ENCODE results near the gene KNCN. TPM values are rescaled to one million over a fixed set of nuclear protein-coding genes. Genes with fewer than 3 reads are reported as not detected.

Gene KNCN
- total and polyA plus RNA-seq, 5 donors from 2014 or later = not detected

DNA sequence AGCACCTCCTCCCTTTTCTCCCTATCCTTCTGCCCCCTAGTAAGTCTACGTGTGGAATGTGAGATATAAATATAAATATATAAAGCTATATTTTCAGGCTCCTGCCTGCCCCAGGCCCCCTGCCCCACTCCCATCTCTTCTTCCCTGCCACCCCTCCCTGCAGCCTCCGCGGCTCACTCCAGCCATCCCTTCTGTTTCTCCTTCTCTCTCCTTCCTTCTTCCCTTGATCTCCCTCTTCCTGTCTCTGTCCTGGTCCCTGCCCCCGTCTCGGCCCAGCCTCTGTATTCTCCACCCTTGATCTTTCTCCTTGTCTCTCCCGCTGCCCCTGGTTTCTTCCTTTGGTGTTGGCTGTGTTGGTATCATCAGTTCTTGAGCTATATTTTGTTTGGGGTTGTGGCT lies 38.7 kb downstream of the KNCN start:
- no peaks in the 10 kb centered on the region for H3K9me3 ChIP-seq (ENCODE audit: control insufficient read depth in 2 of 2, low read length in 2 of 2)
- H3K36me3 ChIP-seq (ENCODE audit: control insufficient read depth, insufficient read depth, low read length) = no peaks in the 10 kb centered on the region
- H3K4me3 Mint-ChIP-seq = peak overlapping the region in 1 of 4 donors; percentile 77
- H3K27ac ChIP-seq (ENCODE audit: insufficient read depth, low read length, poor library complexity, severe bottlenecking) = no peak overlapping the region
- ATAC-seq (ENCODE audit: low read depth in 2 of 2) (no peak), DNase-seq (no peak)
- H3K36me3 Mint-ChIP-seq = no peaks in the 10 kb centered on the region
- H3K27me3 Mint-ChIP-seq = peaks cover 43% of the 10 kb centered on the region
- H3K4me1 Mint-ChIP-seq = peaks cover 0 to 2% (median under 1%) of the 10 kb centered on the region in 4 donors
- no peak overlapping the region for H3K4me3 ChIP-seq (ENCODE audit: low read depth, low read length)
- H3K27ac Mint-ChIP-seq = no peak overlapping the region
- H3K27me3 ChIP-seq (ENCODE audit: control insufficient read depth, insufficient read depth, low read length) = no peaks in the 10 kb centered on the region
- peaks cover 0 to 1% (median 0%) of the 10 kb centered on the region in 7 donors for H3K9me3 Mint-ChIP-seq
- no peaks in the 10 kb centered on the region for H3K4me1 ChIP-seq (ENCODE audit: control insufficient read depth, insufficient read depth, low read length, poor library complexity, severe bottlenecking)

DNA sequence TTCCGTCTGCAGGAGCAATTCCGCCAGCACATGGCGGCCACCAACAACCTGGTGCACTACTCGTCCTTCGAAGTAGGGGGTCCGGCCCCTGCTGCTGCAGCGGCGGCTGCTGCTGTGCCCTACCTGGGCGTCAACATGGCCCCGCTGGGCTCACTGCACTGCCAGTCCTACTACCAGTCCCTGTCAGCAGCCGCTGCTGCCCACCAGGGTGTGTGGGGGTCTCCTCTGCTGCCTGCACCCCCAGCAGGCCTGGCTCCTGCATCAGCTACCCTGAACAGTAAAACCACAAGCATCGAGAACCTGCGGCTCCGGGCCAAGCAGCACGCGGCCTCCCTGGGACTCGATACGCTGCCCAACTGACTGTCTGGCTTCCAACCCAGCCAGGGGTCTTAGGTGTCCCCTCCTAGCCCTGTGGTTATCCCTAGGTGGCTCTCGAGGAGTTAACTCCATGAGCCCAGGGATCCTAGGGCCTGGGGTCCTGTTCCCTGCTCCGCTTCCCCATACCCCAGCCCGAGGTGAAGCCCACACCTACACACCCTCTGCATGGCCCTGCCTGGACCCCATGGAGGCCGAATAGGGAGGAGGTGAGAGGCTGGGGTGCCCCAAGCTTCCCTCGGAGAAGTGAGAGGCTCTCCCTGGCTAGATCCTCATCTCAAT lies 39.2 kb downstream of the KNCN start:
- Histone ChIP-seq H3K4me1 (ENCODE audit: control insufficient read depth, insufficient read depth, low read length, poor library complexity, severe bottlenecking) (no peaks in the 10 kb centered on the region), H3K36me3 (ENCODE audit: control insufficient read depth, insufficient read depth, low read length) (no peaks in the 10 kb centered on the region), H3K9me3 (ENCODE audit: control insufficient read depth in 2 of 2, low read length in 2 of 2) (no peaks in the 10 kb centered on the region), H3K27ac (ENCODE audit: insufficient read depth, low read length, poor library complexity, severe bottlenecking) (no peak overlapping the region), H3K27me3 (ENCODE audit: control insufficient read depth, insufficient read depth, low read length) (no peaks in the 10 kb centered on the region), H3K4me3 (ENCODE audit: low read depth, low read length) (no peak overlapping the region)
- no peak for ATAC-seq (ENCODE audit: low read depth in 2 of 2)
- no peak overlapping the region for H3K4me3 Mint-ChIP-seq
- peaks cover 0 to 2% (median under 1%) of the 10 kb centered on the region in 4 donors for H3K4me1 Mint-ChIP-seq
- no peak overlapping the region for H3K27ac Mint-ChIP-seq
- peaks cover 38% of the 10 kb centered on the region for H3K27me3 Mint-ChIP-seq
- no peak for DNase-seq
- H3K9me3 Mint-ChIP-seq = peaks cover 0 to 1% (median 0%) of the 10 kb centered on the region in 7 donors
- no peaks in the 10 kb centered on the region for H3K36me3 Mint-ChIP-seq

DNA sequence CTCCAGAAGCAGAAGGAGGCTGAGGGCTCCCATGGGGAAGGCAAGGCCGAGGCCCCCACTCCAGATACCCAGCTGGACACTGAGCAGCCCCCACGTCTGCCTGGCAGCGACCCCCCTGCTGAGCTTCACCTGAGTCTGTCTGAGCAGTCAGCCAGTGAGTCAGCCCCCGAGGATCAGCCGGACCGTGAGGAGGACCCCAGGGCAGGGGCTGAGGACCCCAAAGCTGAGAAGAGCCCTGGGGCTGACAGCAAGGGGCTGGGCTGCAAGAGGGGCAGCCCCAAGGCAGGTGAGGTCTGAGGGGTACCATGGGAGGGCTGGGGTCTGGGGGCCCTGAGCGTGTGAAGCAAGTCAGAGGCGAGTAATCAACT lies 40.5 kb downstream of the KNCN start:
- Mint-ChIP-seq H3K9me3 (peaks cover 0 to 1% (median 0%) of the 10 kb centered on the region in 7 donors), H3K4me1 (no peaks in the 10 kb centered on the region), H3K4me3 (no peak overlapping the region), H3K27me3 (peaks cover 28% of the 10 kb centered on the region), H3K27ac (no peak overlapping the region), H3K36me3 (no peaks in the 10 kb centered on the region)
- Histone ChIP-seq H3K27me3 (ENCODE audit: control insufficient read depth, insufficient read depth, low read length) (no peaks in the 10 kb centered on the region), H3K27ac (ENCODE audit: insufficient read depth, low read length, poor library complexity, severe bottlenecking) (no peak overlapping the region), H3K4me1 (ENCODE audit: control insufficient read depth, insufficient read depth, low read length, poor library complexity, severe bottlenecking) (no peaks in the 10 kb centered on the region), H3K9me3 (ENCODE audit: control insufficient read depth in 2 of 2, low read length in 2 of 2) (no peaks in the 10 kb centered on the region), H3K4me3 (ENCODE audit: low read depth, low read length) (no peak overlapping the region), H3K36me3 (ENCODE audit: control insufficient read depth, insufficient read depth, low read length) (no peaks in the 10 kb centered on the region)
- DNase-seq (no peak), ATAC-seq (ENCODE audit: low read depth in 2 of 2) (no peak)

DNA sequence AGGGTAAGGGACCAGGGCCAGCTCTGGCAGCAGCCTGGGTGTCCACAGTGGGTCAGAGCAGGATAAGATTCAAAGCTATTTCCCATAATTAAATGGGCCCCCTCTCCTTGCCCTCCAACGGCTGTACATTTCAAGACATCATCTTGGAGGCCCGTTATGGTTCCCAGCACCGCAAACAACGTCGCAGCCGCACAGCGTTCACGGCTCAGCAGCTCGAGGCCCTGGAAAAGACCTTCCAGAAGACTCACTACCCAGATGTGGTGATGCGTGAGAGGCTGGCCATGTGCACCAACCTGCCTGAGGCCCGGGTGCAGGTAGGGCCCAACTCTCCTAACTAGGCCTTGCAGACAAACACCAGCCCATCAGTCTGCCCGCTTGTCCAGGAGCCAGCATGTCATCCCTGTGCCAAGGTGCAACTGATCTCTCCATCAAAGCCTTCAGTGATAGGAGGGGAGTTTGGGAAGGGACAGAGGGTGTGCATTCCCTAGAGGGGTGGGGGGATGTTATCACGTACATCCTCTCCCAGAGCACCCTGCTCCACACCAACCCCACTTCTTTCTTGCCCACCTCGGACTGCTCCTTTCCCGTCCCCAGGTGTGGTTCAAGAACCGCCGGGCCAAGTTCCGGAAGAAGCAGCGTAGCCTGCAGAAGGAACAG lies 41.0 kb downstream of the KNCN start:
- Mint-ChIP-seq H3K27me3 (peaks cover 25% of the 10 kb centered on the region), H3K4me3 (no peak overlapping the region), H3K9me3 (peaks cover 0 to 1% (median 0%) of the 10 kb centered on the region in 7 donors), H3K36me3 (no peaks in the 10 kb centered on the region), H3K27ac (no peak overlapping the region), H3K4me1 (no peaks in the 10 kb centered on the region)
- Histone ChIP-seq H3K27ac (ENCODE audit: insufficient read depth, low read length, poor library complexity, severe bottlenecking) (no peak overlapping the region), H3K36me3 (ENCODE audit: control insufficient read depth, insufficient read depth, low read length) (no peaks in the 10 kb centered on the region), H3K4me3 (ENCODE audit: low read depth, low read length) (no peak overlapping the region), H3K27me3 (ENCODE audit: control insufficient read depth, insufficient read depth, low read length) (no peaks in the 10 kb centered on the region), H3K4me1 (ENCODE audit: control insufficient read depth, insufficient read depth, low read length, poor library complexity, severe bottlenecking) (no peaks in the 10 kb centered on the region), H3K9me3 (ENCODE audit: control insufficient read depth in 2 of 2, low read length in 2 of 2) (no peaks in the 10 kb centered on the region)
- DNase-seq (no peak), ATAC-seq (ENCODE audit: low read depth in 2 of 2) (no peak)

DNA sequence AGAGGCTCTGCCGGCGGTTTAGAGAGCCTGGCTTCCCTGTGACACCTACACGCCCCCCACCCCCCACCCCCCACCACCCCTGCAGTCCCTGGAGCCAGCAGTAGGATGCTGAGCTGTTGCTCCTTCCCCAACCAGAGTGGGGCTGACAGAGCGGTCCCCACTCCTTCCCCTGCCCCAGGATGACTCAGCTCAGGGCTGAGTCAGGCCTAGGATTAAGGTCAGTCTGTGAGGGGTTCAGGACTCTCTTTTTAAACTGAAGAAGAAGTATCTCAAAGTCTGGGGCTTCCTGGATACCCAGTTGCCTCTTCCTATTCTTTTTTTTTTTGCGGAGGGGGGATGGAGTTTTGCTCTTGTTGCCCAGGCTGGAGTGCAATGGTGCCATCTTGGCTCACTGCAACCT lies 42.7 kb downstream of the KNCN start:
- no peak for ATAC-seq (ENCODE audit: low read depth in 2 of 2)
- H3K9me3 Mint-ChIP-seq = no peaks in the 10 kb centered on the region

DNA sequence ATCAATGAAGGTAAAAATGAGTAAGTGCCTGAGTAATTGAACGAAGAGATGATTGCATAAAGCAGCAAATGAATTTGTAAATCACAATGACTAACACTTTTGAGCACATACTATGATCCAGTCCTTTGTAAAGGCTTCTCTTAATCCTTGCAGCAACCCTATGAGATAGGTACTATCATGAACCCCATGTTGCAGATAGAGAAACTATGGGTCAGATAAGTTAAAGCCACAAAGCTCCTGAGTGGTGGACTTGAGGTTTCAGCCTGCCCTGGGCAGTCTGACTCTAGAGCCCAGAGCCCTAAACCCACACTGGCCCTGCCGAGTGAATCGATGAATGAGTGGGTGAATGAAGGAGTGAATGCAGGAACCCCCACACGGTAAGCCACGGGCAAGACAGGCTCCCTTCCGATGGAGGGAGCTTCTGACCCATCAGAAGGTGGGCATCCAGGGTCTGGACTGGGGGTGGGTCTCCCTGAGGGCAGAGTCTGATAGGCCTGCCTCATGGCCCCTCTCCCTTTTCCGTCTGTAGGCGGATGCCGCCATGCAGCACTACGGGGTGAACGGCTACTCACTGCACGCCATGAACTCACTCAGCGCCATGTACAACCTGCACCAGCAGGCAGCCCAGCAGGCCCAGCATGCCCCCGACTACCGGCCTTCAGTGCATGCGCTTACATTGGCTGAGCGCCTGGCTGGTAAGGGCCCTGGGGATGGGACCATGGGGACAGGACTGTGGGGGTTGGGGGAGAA lies 44.8 kb downstream of the KNCN start:
- Mint-ChIP-seq H3K9me3 (peaks cover 0 to 2% (median 0%) of the 10 kb centered on the region in 7 donors), H3K36me3 (no peaks in the 10 kb centered on the region), H3K4me1 (no peaks in the 10 kb centered on the region), H3K27me3 (peaks cover 26% of the 10 kb centered on the region), H3K4me3 (no peak overlapping the region), H3K27ac (no peak overlapping the region)
- Histone ChIP-seq H3K27ac (ENCODE audit: insufficient read depth, low read length, poor library complexity, severe bottlenecking) (no peak overlapping the region), H3K27me3 (ENCODE audit: control insufficient read depth, insufficient read depth, low read length) (peaks cover 10% of the 10 kb centered on the region), H3K36me3 (ENCODE audit: control insufficient read depth, insufficient read depth, low read length) (no peaks in the 10 kb centered on the region), H3K9me3 (ENCODE audit: control insufficient read depth in 2 of 2, low read length in 2 of 2) (no peaks in the 10 kb centered on the region), H3K4me1 (ENCODE audit: control insufficient read depth, insufficient read depth, low read length, poor library complexity, severe bottlenecking) (no peaks in the 10 kb centered on the region), H3K4me3 (ENCODE audit: low read depth, low read length) (no peak overlapping the region)
- DNase-seq (no peak), ATAC-seq (ENCODE audit: low read depth in 2 of 2) (no peak)

More for the DNA sequence above, 42.7 kb downstream of the KNCN start:
- DNase-seq = no peak
- no peak overlapping the region for H3K27ac Mint-ChIP-seq
- Histone ChIP-seq H3K9me3 (ENCODE audit: control insufficient read depth in 2 of 2, low read length in 2 of 2) (no peaks in the 10 kb centered on the region), H3K27ac (ENCODE audit: insufficient read depth, low read length, poor library complexity, severe bottlenecking) (no peak overlapping the region), H3K27me3 (ENCODE audit: control insufficient read depth, insufficient read depth, low read length) (peaks cover 1% of the 10 kb centered on the region), H3K4me1 (ENCODE audit: control insufficient read depth, insufficient read depth, low read length, poor library complexity, severe bottlenecking) (no peaks in the 10 kb centered on the region), H3K4me3 (ENCODE audit: low read depth, low read length) (no peak overlapping the region), H3K36me3 (ENCODE audit: control insufficient read depth, insufficient read depth, low read length) (no peaks in the 10 kb centered on the region)
- peaks cover 20% of the 10 kb centered on the region for H3K27me3 Mint-ChIP-seq
- no peaks in the 10 kb centered on the region for H3K36me3 Mint-ChIP-seq
- H3K4me3 Mint-ChIP-seq = no peak overlapping the region
- no peaks in the 10 kb centered on the region for H3K4me1 Mint-ChIP-seq

DNA sequence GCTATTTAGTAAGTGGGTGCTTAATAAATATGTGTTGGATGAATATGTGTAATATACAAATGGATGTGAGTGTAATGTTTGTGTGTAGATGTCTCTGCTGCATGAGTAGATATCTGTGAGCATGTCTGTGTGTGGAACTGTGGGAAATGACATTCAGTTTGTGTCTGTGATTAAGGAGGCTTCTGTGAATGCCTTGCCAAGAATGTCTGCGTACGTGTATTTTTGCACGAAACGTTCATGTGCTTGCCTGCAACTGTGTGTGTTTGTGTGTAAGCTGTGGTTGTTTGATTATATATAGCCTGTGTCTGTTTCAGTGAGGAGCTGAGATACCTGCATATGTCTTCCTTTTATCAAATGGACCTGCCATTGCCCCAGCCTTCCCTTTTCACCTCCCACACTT lies 48.0 kb downstream of the KNCN start:
- ATAC-seq (ENCODE audit: low read depth in 2 of 2) (no peak), DNase-seq (no peak)
- Mint-ChIP-seq H3K4me3 (no peak overlapping the region), H3K9me3 (peaks cover 0 to 2% (median 0%) of the 10 kb centered on the region in 7 donors), H3K36me3 (no peaks in the 10 kb centered on the region), H3K27me3 (peaks cover 22% of the 10 kb centered on the region), H3K27ac (no peak overlapping the region), H3K4me1 (no peaks in the 10 kb centered on the region)
- H3K4me3 ChIP-seq (ENCODE audit: low read depth, low read length) = no peak overlapping the region
- no peaks in the 10 kb centered on the region for H3K36me3 ChIP-seq (ENCODE audit: control insufficient read depth, insufficient read depth, low read length)
- peaks cover 10% of the 10 kb centered on the region for H3K27me3 ChIP-seq (ENCODE audit: control insufficient read depth, insufficient read depth, low read length)
- no peaks in the 10 kb centered on the region for H3K4me1 ChIP-seq (ENCODE audit: control insufficient read depth, insufficient read depth, low read length, poor library complexity, severe bottlenecking)
- no peaks in the 10 kb centered on the region for H3K9me3 ChIP-seq (ENCODE audit: control insufficient read depth in 2 of 2, low read length in 2 of 2)
- no peak overlapping the region for H3K27ac ChIP-seq (ENCODE audit: insufficient read depth, low read length, poor library complexity, severe bottlenecking)

Data from CD4-positive, CD25-positive, alpha-beta regulatory T cell (primary cell).